ENCODE data around the gene XCL1. TPM values are rescaled to one million over a fixed set of nuclear protein-coding genes. Genes with fewer than 3 reads are reported as not detected.
A peak's percentile ranks its signal among the peaks of the same experiment; 100 is the strongest.
"Not testable (repeated sequence)": the region's sequence is repeated elsewhere in the genome, so short reads cannot be mapped to it uniquely, and the experiment has no call there.

XCL1 gene
- total and polyA plus RNA-seq, 2 of the 13 experiments (the other 11 are each of a cell fraction or from before 2014, with no cell fraction given), result 2.5 to 7.6 TPM

- H3K27ac ChIP-seq (ENCODE audit: extremely low read length, insufficient read depth, low read length); H3K36me3 ChIP-seq (replicated peaks in 1 of 2; ENCODE audit: control insufficient read depth in 1 of 2, insufficient read depth in 2 of 2, low read length in 2 of 2); H3K4me2 ChIP-seq (ENCODE audit: low read depth, low read length); H3K27me3 ChIP-seq (ENCODE audit: control insufficient read depth in 1 of 2, insufficient read depth in 2 of 2, low read length in 2 of 2); BruUV-seq (replicated peaks); POLR2A ChIA-PET; H2AFZ ChIP-seq (ENCODE audit: low read length); H3K4me3 ChIP-seq (replicated peaks in 1 of 3; ENCODE audit: insufficient read depth in 1 of 3, low read depth in 2 of 3, low read length in 3 of 3); intact Hi-C loops (cut with micrococcal nuclease; ENCODE audit: unreplicated experiment); H3K79me2 ChIP-seq (ENCODE audit: insufficient read depth, low read length); H3K9ac ChIP-seq (ENCODE audit: insufficient read depth, low read depth, low read length); H3K4me1 ChIP-seq (ENCODE audit: insufficient read depth, low read length); H3K9me3 ChIP-seq (ENCODE audit: low read length); H4K20me1 ChIP-seq (ENCODE audit: insufficient read depth, low read length); in situ Hi-C loops (cut with HindIII; ENCODE audit: extremely low pct_ligation_motif_present, low pct_unique_long_range_greater_than_20kb): not testable (repeated sequence)
- peak; percentile 92 for FAIRE-seq
- CTCF ChIA-PET (ENCODE audit: low intra/inter-chr PET ratio, low total read pairs), result interaction anchor here (0.7 to 1.2 kb wide), 3 partner anchors 29 to 203 kb away, joined by 5 to 11 read pairs (median 5); no protein-coding TSS in a partner anchor
- DNase-seq (ENCODE audit: low spot score), result peak; percentile 65
- 43% methylated on average over 7 of the region's 7 CpGs for WGBS (ENCODE audit: low lambda C conversion rate)
- ATAC-seq, result peak; percentile 85
- TF ChIP-seq ZNF331 (CRISPR knock-in tag; IDR thresholded peaks at IDR 0.05) (peak; percentile 65; the same call in 1 of the 2 replicates), MIXL1 (CRISPR knock-in tag; IDR thresholded peaks at IDR 0.05) (peak; percentile 76), ERF (CRISPR knock-in tag; IDR thresholded peaks at IDR 0.05) (0 out of 2 replicates have a peak, but pooled peaks have one; percentile 57), SMAD3 (CRISPR knock-in tag; IDR thresholded peaks at IDR 0.05) (0 out of 2 replicates have a peak, but pooled peaks have one; percentile 23), KAT8 (CRISPR knock-in tag; IDR thresholded peaks at IDR 0.05) (peak; percentile 39; the same call in 1 of the 2 replicates), ZGPAT (CRISPR knock-in tag; IDR thresholded peaks at IDR 0.05) (0 out of 2 replicates have a peak, but pooled peaks have one; percentile 30), FOXA3 (CRISPR knock-in tag; IDR thresholded peaks at IDR 0.05) (peak; percentile 42; the same call in 1 of the 2 replicates), GATAD2A (CRISPR knock-in tag; IDR thresholded peaks at IDR 0.05) (peak; percentile 58), FOXP4 (CRISPR knock-in tag; IDR thresholded peaks at IDR 0.05) (0 out of 2 replicates have a peak, but pooled peaks have one; percentile 35), HDAC2 (CRISPR knock-in tag; IDR thresholded peaks at IDR 0.05) (0 out of 2 replicates have a peak, but pooled peaks have one; percentile 29), SKI (IDR thresholded peaks at IDR 0.05; ENCODE audit: partially characterized antibody) (peak; percentile 14), NCOR1 (IDR thresholded peaks at IDR 0.05; ENCODE audit: borderline replicate concordance, low read length) (peak; percentile 45; the same call in 1 of the 2 replicates), SOX5 (CRISPR knock-in tag; IDR thresholded peaks at IDR 0.05; ENCODE audit: borderline replicate concordance) (peak; percentile 42; the same call in 1 of the 2 replicates), RAD21 (CRISPR knock-in tag; IDR thresholded peaks at IDR 0.05) (peak; percentile 49; the same call in 1 of the 2 replicates), GATAD1 (CRISPR knock-in tag; IDR thresholded peaks at IDR 0.05) (0 out of 2 replicates have a peak, but pooled peaks have one; percentile 16), RCOR2 (CRISPR knock-in tag; IDR thresholded peaks at IDR 0.05) (0 out of 2 replicates have a peak, but pooled peaks have one; percentile 38), THRA (CRISPR knock-in tag; IDR thresholded peaks at IDR 0.05; ENCODE audit: borderline replicate concordance) (0 out of 2 replicates have a peak, but pooled peaks have one; percentile 23)
Observed at GRCh38 chr1:168545678-168546552, 30.5 kb upstream of the XCL1 start.
